Stimulated activated CD8-positive, alpha-beta memory T cell treated with anti-CD3 and anti-CD28 coated beads, Interleukin-12 subunit alpha, Interleukin-12 subunit beta, amount 100 ng/mL, for 1 hour (primary cell): ENCODE results near the gene FANCG.

Source experiments
- DNase-seq: peaks from one replicate; pipeline ENCODE4 v3.0.0-alpha.2; 2020; ENCODE audit warnings: low read depth

FANCG gene

DNA sequence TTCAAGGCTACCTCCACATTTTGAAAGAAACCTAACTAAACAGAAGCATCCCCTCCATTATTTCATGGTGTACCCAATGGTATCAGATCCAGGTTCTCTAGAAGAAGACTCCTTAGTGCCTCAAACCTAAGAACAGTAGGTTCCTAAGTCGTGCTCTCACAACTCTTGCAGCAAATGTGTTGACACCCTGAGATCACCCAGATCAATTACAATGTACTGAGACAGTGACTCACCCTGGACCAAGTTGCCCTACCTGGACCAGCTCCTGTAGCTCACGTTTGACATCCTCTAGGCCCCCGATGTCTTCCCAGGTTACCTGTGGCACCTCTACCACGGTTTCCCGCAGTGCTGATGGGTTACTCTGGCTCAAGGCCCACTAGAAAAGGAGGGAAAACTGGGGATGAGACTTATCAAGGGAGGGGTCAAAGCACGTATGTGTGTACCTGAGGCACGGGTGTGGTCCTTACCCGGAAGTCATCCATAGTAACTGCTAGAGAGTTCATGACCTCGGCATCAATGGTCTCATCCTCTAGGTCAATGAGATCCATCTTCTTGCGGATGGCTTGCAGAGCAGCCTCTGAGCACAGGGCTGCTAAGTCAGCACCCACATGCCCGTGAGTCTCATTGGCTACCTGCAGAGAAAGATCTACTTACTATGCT is 19.1 kb downstream of the FANCG start:
- no peak for DNase-seq

DNA sequence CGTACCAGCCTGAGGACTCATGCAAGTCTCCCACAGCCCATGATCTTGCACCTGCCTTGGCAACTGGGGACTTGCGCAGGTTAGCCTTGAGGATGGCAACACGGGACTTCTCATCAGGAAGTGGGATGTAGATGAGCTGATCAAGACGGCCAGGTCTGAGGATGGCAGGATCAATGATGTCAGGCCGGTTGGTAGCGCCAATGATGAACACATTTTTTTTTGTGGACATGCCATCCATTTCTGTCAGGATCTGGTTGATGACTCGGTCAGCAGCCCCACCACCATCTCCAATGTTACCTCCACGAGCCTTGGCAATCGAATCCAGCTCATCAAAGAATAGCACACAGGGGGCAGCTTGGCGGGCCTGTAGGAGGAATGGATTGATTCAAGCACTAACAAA is 20.3 kb downstream of the FANCG start:
- DNase-seq: no peak

DNA sequence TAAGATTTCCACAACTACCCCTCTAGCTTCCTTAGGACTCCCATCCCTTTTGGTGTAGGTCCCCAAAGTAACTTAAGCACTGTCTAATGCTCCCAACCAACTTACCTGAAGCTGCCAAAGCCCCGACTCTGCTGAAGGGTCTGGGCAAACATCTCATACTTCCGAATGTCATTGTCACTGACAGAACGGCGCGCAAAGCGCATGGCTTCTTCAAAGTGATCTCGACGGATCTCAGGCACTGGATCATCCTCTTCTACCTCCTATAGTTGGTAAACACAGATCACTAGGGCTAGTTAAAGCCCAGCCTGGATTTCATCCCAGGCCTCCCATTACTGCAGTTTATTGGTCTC is 22.5 kb downstream of the FANCG start:
- DNase-seq: no peak

DNA sequence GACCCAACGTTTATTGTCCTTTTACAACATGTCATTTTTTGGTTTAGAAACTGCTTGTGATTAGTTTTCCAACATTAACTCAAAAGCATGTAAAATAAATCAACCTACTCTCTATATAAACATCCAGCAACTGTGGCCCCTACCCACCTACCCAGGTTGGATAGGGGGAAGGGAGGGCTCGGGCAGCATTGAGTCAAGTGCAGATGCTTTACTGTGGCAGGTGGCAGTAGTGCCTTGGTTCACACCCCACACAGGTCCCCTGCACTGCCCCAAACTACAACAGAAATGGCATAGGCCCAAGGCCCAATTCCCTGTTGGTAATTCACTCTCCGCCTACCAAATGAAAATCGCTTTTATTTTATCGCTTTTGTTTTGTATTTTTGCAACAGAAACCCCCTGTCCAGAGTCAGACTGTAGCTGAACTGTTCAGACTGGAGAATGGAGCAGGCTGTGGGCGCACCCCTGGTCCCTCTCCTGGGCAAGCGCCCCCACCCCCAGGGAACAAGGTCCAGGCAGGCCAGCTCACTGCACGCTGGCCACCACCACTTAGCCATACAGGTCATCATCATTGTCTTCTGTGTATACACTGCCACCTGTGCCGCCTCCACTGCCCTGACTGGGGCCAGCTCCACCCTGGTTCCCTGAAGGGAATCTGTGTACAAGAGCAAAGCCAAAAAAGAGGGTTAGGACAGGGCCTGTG is 23.0 kb downstream of the FANCG start:
- no peak for DNase-seq

- DNase-seq: no peak
Measured at GRCh38 chr9:35054871-35055644, 24.7 kb downstream of the FANCG start.

DNA sequence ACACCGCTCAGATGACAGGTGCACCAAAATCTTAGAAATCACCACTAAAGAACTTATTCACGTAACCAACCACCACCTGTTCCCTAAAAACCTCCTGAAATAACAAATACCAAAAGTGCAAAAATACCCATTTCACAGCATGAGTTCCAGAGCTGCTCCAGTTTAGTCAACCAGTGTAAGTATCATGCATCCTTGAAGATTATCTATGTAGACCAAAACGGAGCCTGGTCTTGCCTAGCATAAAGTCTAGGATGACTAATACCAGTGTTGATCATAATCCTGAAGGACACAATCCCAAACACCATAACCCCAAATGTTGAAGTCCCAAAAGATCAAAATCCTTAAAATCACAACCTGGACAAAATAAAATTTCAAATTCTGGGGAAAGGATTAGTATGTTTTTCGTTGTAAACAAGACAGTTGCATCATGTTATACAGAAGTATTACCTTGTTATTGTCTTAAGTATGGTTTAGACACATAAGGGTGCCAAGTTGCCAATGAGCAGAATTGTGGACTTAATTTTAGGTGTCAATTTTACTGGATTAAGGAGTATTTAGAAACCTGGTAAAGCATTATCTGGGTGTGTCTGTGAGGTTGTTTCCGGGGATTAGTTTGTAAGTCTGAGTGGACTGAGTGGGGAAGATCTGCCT is 25.4 kb downstream of the FANCG start:
- DNase-seq: no peak

DNA sequence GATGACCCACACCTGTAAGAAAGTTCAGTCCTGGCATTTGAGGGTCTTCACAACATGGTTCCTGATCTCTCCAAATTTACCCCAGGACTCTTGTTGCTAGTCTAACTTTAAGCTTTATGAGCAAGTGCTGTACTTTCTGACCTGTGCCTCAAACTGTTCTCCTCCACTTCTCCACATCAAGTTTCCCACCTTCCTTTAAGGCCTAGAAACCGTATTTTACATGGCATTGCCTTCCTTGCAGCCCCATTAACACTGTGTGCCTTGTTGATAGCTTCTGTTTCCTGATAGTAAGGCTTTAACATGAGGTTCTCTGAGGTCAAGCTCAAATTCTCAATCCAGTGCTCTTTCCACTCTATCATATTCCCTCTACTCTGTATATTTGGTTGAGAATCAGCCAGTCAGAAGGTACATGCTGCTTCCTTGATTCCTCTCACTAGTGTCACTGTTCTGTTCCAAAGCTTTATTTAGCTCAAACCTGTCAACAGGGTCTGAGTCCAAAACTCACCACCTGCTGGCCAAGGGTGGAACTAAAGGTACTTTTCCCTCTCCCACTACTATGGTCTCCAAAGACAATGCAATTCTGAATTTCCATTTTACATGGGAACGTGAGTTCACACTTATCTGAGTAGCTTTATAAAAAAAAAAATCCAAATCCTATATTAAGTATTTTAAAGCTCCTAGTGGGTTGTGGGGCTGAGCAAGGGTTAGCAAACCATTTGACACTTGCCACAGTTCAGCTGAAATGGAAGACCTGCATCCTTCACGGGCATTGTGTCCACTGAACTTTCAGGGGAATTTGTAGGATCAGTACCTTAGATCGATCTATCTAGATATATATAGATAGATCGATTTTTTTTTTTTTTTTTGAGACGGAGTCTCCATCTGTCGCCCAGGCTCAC is 28.4 kb downstream of the FANCG start:
- peak; percentile 20 for DNase-seq

DNA sequence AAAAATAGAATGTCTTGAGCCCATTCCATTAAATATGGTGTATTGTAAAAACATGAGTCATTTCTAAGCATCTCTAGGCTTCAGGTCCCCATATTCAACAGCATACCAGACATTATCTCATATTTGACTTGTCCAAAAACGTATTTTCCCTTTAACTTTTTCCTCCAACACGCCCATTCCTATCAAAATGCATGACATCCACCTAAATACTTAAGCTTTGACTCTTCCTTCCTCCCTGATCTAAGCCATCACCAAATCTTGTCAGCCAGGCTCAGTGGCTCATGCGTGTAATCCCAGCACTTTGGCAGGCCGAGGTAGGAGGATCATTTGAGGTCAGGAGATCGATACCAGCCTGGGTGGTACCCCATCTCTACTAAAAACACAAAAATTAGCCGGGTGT is 31.2 kb downstream of the FANCG start:
- DNase-seq: no peak

GRCh38 chr9:35044071-35044470 is 35.7 kb downstream of the FANCG start:
- no peak for DNase-seq

GRCh38 chr9:35042891-35043545 is 36.7 kb downstream of the FANCG start:
- DNase-seq: no peak

DNA sequence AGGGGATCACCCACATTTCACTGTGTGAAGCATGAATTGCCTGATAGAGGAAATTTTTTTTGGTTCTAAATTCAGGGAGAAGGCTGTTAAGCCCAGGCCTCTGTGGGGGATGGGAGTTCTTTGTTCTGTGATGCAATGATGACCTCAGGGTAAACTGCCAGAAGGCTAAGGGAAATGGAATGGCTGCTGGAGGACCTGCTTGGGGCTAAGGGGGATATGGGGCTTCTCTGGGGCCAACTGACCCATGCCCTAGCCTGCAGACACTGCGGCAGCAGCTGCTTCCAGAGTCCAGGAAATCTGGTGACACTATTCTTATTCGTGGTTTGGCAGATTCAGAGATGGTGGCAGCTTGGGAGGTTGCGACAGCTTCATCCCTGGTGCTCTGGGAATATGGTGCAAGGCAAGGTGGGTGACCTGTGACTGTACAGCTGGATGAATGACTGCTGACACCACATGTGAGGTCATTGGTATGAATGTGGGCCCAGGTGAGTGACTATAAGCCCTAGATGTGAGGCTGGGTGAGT is 37.6 kb downstream of the FANCG start:
- no peak for DNase-seq

GRCh38 chr9:35035851-35036701 is 43.7 kb downstream of the FANCG start:
- peak; percentile 10 for DNase-seq

GRCh38 chr9:35033101-35033500 is 46.6 kb downstream of the FANCG start:
- no peak for DNase-seq

DNA sequence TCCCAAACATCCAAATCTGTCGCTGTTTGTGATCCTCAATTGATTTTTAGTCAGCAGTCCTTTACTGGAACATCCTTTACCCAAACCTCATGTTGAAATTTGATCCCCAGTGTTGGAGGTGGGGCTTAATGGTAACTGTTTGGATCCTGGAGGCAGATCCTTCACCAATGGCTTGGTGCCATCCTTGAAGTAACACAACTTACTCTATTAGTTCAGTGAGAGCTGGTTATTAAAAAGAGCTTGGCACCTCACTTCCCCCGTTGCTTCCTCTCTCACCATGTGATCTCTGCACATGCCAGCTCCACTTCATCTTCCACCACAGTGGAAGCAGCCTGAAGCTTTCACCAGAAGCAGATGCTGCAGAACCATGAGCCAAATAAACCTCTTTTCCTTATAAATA is 49.9 kb downstream of the FANCG start:
- DNase-seq: no peak

DNA sequence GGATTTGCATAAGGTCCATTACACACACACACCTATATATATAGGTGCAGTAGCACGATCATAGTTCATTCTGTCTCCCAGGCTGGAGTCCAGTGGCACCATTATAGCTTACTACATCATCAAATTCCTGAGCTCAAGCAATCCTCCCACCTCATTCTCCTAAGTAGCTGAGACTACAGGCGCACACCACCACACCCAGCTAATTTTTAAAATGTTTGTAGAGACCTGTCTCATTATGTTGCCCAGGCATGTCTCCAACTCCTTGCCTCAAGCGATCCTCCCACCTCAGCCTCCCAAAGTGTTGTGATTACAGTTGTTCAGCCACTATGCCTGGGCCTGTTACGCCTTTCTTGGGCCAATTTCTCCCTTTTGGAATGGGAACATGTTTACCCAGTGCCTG is 50.5 kb downstream of the FANCG start:
- no peak for DNase-seq

DNA sequence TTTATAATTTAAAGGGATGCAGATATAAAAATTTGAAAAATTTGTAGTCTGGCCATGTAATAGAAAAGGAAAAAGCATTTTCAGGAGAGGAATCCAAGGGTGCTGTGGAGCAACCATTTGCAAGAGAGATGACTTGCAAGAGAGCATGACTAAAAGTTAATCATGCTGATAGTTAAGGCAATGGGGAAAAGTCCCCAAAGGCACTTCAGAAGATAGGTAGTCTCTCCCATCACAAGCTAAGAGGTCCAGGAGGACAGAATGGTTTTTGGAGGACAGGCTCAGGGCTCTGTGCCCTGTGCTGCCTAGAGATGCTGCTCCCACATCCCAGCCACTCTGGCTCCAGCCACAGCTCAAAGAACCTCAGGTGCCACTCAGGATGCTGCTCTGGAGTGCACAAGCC is 51.4 kb downstream of the FANCG start:
- DNase-seq: no peak

DNA sequence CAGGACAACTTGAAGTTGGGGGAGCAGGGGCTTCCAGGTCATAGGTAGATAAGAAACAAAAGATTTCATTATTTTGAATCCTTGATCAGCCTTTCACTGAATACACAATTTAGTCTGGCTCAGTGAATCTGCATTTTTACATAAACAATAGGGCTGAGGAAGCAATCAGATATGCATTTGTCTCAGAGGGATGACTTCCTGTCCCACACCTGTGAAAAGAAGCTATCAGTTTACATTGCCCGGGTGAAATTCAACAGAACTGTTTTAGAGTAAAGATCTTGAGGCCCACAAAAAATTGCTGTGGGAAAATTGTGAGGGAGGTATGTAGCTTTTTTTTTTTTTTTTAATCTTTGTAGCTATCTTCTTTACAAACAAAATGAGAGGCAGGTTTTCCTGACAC is 51.9 kb downstream of the FANCG start:
- DNase-seq: no peak

DNA sequence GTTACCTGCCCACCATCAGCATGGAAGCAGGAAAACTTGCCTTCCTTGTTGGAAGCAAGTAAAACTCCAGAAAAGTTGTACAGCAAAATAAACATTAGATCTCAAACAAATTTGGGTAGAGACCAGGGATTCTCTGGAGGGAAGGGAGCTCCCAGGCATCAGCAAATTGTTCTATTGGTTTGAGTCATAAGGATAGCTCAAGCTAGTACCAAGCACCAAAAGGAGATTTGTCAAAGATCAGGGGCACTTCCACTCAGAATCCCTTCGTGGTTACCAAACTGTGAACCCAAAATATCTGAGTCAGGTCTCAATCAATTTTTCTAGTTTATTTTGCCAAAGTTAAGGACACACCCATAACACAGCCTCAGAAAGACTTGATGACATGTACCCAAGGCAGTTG is 52.4 kb downstream of the FANCG start:
- no peak for DNase-seq

DNA sequence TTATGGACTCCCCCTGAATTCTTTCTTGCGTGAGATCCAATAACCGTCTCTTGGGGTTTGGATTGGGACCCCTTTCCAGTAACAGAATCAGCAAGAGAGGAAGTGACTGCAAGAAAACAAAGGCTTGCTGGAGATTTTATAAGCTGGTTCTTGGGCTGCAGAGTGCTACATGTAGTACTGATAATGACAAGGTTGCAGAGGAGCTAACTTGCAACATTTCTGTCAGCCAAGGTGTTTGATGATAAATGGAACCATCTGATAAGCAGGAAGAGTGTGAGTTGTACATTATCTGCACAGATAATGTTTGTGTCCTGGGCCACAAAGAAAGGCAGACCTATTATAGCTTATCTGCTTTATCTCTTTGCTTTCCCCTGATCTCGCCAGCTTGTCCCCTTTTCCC is 53.1 kb downstream of the FANCG start:
- DNase-seq: no peak
